HG03442 (cell line): ENCODE measurements around the gene CIC.
"Not testable (repeated sequence)": the region's sequence is repeated elsewhere in the genome, so short reads cannot be mapped to it uniquely, and the experiment has no call there.

Experiments
- ATAC-seq: cut with Tn5 transposase; IDR thresholded peaks from one replicate; pipeline ENCODE4 v1.9.1; 2021; ENCODE audit warnings: mild to moderate bottlenecking, moderate library complexity; ENCODE audit not compliant: unreplicated experiment

CIC gene

GRCh38 chr19:42328106-42328505 is 59.1 kb downstream of the CIC start:
- no peak for ATAC-seq

GRCh38 chr19:42328854-42329253 is 59.8 kb downstream of the CIC start:
- no peak for ATAC-seq

DNA sequence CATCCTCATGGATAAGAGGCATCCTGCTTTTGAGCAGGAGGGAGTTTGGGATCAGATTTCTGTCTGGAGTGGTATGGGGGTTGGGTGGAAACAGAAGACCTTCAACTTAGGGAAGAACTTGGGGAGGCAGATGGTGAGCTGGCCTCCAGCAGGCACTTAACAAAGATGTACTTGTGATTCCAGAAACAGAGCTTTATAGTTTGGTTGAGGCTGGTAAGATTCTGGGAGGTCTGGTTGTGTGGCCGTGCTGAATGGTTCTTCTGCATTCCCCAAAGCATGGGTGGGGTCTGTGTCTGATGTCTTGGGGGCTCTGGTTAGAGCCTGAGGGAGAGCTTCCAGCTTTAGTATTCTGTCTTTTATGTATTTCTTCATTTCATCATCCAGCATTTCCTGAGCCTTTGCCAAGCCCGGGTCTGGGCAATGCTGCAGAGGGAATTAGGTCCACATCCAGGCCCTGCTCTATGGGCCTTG is 61.2 kb downstream of the CIC start:
- no peak for ATAC-seq

- not testable (repeated sequence) for ATAC-seq
Measured at GRCh38 chr19:42331333-42331732, 62.3 kb downstream of the CIC start.

GRCh38 chr19:42332059-42332458 is 63.0 kb downstream of the CIC start:
- no peak for ATAC-seq

GRCh38 chr19:42333018-42333417 is 64.0 kb downstream of the CIC start:
- no peak for ATAC-seq

DNA sequence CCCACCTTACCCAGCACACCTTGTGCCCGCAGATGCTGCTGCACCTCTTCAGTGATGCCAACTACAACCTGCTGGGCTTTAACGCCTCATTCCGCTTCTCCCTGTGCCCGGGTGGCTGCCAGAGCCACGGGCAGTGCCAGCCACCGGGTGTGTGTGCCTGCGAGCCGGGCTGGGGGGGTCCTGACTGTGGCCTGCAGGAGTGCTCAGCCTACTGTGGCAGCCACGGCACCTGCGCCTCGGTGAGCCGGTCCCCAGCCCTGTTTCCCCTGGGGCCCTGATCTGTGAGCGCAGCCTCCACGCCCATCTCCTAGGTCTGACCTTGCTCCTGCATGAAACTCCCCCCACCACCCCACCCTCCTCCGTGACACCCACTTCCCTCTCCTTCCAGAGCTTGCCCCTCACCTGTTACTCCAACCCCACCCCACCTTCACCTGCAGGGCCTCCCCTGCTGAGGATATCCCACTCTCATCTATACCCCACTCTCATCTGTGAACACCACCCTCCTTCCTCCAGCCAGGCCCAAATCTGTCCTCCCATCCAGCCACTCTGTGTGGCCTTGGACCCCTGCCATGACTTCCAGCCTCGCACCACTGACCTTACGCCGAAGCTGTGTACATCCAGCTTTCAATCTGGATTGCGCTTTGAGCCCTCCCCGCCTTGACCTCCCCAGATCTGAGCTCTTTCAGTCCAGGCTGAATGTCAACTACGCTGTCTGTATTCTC is 65.1 kb downstream of the CIC start:
- no peak for ATAC-seq

GRCh38 chr19:42334697-42335373 is 65.8 kb downstream of the CIC start:
- no peak for ATAC-seq

DNA sequence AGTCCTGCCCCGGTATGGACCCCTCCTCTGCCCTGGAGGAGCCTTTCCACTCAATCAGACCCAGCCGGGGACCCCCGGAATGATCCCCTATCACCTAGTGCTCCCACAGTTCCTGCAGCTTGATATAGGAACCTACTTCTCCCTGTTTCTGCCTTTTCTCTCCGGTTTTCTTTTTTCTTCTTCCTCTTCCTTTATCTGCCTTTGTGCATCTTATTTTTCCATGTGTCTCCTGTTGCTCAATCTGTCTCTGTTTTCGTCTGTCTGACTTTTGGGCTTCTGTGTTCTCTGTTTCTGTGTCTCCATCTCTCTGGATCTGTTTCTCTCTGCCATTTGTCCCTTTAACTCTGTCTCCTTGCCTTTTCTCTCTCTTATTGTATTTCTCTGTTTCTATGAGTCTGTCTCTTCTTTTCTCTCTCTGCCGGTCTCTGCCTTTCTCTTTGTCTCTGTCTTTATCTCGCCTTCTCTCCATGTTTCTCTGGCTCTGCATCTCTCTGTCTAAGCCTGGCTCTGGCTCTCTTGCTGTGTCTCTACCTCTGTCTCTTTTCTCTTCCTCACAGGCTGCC is 66.4 kb downstream of the CIC start:
- ATAC-seq, result no peak

DNA sequence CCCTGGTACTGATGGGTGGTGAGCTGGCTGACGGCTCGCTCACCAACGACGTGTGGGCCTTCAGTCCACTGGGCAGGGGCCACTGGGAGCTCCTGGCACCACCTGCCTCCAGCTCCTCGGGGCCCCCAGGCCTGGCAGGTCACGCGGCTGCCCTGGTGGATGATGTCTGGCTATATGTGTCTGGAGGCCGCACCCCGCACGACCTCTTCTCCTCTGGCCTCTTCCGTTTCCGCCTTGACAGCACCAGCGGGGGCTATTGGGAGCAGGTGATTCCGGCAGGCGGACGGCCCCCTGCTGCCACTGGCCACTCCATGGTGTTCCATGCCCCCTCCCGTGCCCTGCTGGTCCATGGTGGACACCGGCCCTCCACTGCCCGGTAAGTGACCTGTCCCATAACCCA is 66.9 kb downstream of the CIC start:
- no peak for ATAC-seq

GRCh38 chr19:42339126-42339860 is 70.2 kb downstream of the CIC start:
- not testable (repeated sequence) for ATAC-seq

DNA sequence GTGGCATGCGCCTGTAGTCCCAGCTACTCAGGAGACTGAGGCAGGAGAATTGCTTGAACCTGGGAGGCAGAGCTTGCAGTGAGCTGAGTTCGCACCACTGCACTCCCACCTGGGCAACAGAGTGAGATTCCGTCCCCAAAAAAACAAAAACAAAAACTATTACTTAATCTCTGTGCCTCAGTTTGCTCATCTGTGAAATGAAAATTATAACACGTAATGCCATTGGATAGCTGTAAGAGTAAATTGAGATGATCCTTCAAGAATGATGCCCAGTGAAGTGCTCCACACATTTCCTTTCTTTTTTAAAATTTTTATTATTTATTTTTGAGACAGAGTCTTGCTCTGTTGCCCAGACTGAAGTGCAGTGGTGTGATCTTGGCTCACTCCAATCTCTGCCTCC is 70.9 kb downstream of the CIC start:
- ATAC-seq, result not testable (repeated sequence)

DNA sequence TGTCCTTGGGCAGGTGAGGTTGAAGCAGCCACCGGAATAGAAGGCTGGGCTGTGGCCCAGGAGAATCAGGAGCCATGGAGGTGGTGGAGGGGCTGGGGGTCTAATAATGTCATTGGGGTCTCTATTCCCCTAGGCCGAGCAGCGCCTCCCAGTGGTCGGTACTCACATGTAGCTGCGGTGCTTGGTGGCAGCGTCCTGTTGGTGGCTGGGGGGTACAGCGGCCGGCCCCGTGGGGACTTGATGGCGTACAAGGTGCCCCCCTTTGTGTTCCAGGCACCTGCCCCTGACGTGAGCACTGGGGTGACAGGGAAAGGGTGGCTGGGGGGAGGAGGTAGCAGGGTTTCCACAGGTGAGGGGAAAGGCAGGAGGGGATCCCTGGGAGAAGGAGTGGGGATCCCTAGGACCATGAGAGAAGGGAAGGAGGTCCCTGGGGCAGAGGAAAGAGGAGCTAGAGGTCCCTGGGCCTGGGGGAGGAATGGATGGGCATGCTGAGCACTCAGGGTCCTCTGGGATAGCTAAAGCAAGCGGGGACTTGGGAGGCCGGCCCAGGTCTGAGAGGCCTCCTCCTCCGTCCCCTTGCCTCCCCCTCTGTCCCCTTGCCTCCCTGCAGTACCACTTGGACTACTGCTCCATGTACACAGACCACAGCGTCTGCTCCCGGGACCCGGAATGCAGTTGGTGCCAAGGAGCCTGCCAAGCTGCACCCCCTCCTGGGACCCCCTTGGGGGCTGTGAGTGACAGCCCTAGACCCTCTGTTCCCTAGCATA is 74.5 kb downstream of the CIC start:
- no peak for ATAC-seq

DNA sequence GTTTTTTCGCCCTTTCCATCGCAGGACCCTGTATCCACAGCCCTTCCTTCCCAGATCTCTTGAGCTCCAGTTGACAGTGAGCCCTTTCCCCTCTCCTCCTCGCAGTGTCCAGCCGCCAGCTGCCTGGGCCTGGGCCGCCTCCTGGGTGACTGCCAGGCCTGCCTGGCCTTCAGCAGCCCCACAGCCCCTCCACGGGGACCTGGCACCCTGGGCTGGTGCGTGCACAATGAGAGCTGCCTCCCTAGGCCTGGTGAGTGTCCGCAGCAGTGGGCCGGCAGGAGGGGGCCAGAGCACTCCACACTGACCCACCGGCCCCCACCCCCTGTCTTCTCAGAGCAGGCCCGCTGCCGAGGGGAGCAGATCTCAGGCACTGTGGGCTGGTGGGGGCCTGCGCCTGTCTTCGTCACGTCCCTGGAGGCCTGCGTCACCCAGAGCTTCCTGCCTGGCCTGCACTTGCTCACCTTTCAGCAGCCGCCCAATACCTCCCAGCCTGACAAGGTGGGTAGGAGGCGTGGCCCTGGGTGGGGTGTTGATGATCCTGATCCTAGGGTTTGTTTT is 75.4 kb downstream of the CIC start:
- ATAC-seq, result no peak
